ENCODE data around the gene CDC25B. TPM values are rescaled to one million over a fixed set of nuclear protein-coding genes. Genes with fewer than 3 reads are reported as not detected.

Gene CDC25B
- total and polyA plus RNA-seq, 2 donors from 2014 or later: 24.1 to 40.3 TPM

- peak overlapping the region in 2 of 3 donors; percentile 54 to 85 for H3K4me3 ChIP-seq (ENCODE audit: low read length in 3 of 3)
- H3K4me1 ChIP-seq (ENCODE audit: control insufficient read depth in 2 of 3, insufficient read depth in 2 of 3, low read depth in 1 of 3, low read length in 3 of 3): peaks cover 0 to 14% (median 4%) of the 10 kb centered on the region in 3 donors
- TF ChIP-seq, protein P1, sequence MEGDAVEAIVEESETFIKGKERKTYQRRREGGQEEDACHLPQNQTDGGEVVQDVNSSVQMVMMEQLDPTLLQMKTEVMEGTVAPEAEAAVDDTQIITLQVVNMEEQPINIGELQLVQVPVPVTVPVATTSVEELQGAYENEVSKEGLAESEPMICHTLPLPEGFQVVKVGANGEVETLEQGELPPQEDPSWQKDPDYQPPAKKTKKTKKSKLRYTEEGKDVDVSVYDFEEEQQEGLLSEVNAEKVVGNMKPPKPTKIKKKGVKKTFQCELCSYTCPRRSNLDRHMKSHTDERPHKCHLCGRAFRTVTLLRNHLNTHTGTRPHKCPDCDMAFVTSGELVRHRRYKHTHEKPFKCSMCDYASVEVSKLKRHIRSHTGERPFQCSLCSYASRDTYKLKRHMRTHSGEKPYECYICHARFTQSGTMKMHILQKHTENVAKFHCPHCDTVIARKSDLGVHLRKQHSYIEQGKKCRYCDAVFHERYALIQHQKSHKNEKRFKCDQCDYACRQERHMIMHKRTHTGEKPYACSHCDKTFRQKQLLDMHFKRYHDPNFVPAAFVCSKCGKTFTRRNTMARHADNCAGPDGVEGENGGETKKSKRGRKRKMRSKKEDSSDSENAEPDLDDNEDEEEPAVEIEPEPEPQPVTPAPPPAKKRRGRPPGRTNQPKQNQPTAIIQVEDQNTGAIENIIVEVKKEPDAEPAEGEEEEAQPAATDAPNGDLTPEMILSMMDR (IDR thresholded peaks at IDR 0.05; ENCODE audit: borderline replicate concordance, extremely low read depth, insufficient read depth): no peak
- peak overlapping the region in 1 of 3 donors; percentile 46 for H3K9ac ChIP-seq (ENCODE audit: low read length in 3 of 3)
- no peaks in the 10 kb centered on the region for H3K36me3 ChIP-seq (ENCODE audit: control insufficient read depth in 2 of 3, insufficient read depth in 3 of 3, low read length in 3 of 3)
- no peaks in the 10 kb centered on the region for H3K9me3 ChIP-seq (ENCODE audit: control insufficient read depth in 2 of 3, insufficient read depth in 1 of 3, low read length in 3 of 3)
- H3K27me3 ChIP-seq (ENCODE audit: control insufficient read depth, insufficient read depth, low read length): no peaks in the 10 kb centered on the region
- FAIRE-seq (no peak), DNase-seq (peak in 2 of 5 donors; percentile 51 to 62)
- intact Hi-C loops (cut with DNase I): no loop called here
- H3K27ac ChIP-seq (ENCODE audit: low read depth in 2 of 2, low read length in 2 of 2): no peak overlapping the region
These were observed 29.5 kb upstream of the CDC25B start for GRCh38 chr20:3766422-3767109.

- Histone ChIP-seq H3K4me1 (ENCODE audit: control insufficient read depth in 2 of 3, insufficient read depth in 2 of 3, low read depth in 1 of 3, low read length in 3 of 3) (peaks cover 0 to 14% (median 4%) of the 10 kb centered on the region in 3 donors), H3K9me3 (ENCODE audit: control insufficient read depth in 2 of 3, insufficient read depth in 1 of 3, low read length in 3 of 3) (no peaks in the 10 kb centered on the region), H3K36me3 (ENCODE audit: control insufficient read depth in 2 of 3, insufficient read depth in 3 of 3, low read length in 3 of 3) (no peaks in the 10 kb centered on the region), H3K9ac (ENCODE audit: low read length in 3 of 3) (peak overlapping the region in 2 of 3 donors; percentile 46 to 51), H3K4me3 (ENCODE audit: low read length in 3 of 3) (peak overlapping the region; percentile 37 to 85 (median 54)), H3K27ac (ENCODE audit: low read depth in 2 of 2, low read length in 2 of 2) (no peak overlapping the region), H3K27me3 (ENCODE audit: control insufficient read depth, insufficient read depth, low read length) (no peaks in the 10 kb centered on the region)
- FAIRE-seq: no peak
- TF ChIP-seq, protein P1 (IDR thresholded peaks at IDR 0.05; ENCODE audit: borderline replicate concordance, extremely low read depth, insufficient read depth): no peak
- intact Hi-C loops (cut with DNase I): no loop called here
- DNase-seq: no peak
These were observed 29.0 kb upstream of the CDC25B start for GRCh38 chr20:3767110-3767426.

GRCh38 chr20:3767427-3768341 lies 28.4 kb upstream of the CDC25B start, which contains the start of gene ADISSP:
Gene ADISSP (minus strand): TSS chr20:3767753. CDS start chr20:3760100, 7,653 bp downstream.
- FAIRE-seq: peak; percentile 90
- intact Hi-C loops (cut with DNase I): no loop called here
- TF ChIP-seq, protein P1 (IDR thresholded peaks at IDR 0.05; ENCODE audit: borderline replicate concordance, extremely low read depth, insufficient read depth): peak; percentile 1
- peak within 1 kb of the TSS; percentile 87 to 91 for H3K27ac ChIP-seq (ENCODE audit: low read depth in 2 of 2, low read length in 2 of 2)
- no peaks in the 10 kb centered on the region for H3K9me3 ChIP-seq (ENCODE audit: control insufficient read depth in 2 of 3, insufficient read depth in 1 of 3, low read length in 3 of 3)
- DNase-seq: peak; percentile 97 to 100 (median 99)
- H3K9ac ChIP-seq (ENCODE audit: low read length in 3 of 3): peak within 1 kb of the TSS; percentile 54 to 94 (median 81)
- no peaks in the 10 kb centered on the region for H3K36me3 ChIP-seq (ENCODE audit: control insufficient read depth in 2 of 3, insufficient read depth in 3 of 3, low read length in 3 of 3)
- H3K27me3 ChIP-seq (ENCODE audit: control insufficient read depth, insufficient read depth, low read length): no peaks in the 10 kb centered on the region
- H3K4me3 ChIP-seq (ENCODE audit: low read length in 3 of 3): peak within 1 kb of the TSS; percentile 73 to 88 (median 85)
- peaks cover 0 to 14% (median 4%) of the 10 kb centered on the region in 3 donors for H3K4me1 ChIP-seq (ENCODE audit: control insufficient read depth in 2 of 3, insufficient read depth in 2 of 3, low read depth in 1 of 3, low read length in 3 of 3)

Data from kidney (tissue), 14 donors.